ENCODE measurements around the gene DNAJC16.
"Not testable (repeated sequence)": the region's sequence is repeated elsewhere in the genome, so short reads cannot be mapped to it uniquely, and the experiment has no call there.

DNAJC16 gene

GRCh38 chr1:15583016-15583706, 56.5 kb downstream of the DNAJC16 start:
- no peak for DNase-seq (ENCODE audit: low spot score)

GRCh38 chr1:15584489-15585363, 58.1 kb downstream of the DNAJC16 start, which contains the start of gene AGMAT:
TSS of gene AGMAT (minus strand) at chr1:15585051. CDS start at chr1:15584967, 84 bp downstream.
- DNase-seq (ENCODE audit: low spot score), result peak; percentile 93

GRCh38 chr1:15592285-15592684, 65.6 kb downstream of the DNAJC16 start:
- DNase-seq (ENCODE audit: low spot score), result no peak

- no peak for DNase-seq (ENCODE audit: low spot score)
Observed at GRCh38 chr1:15595809-15596617, 69.4 kb downstream of the DNAJC16 start.

- DNase-seq (ENCODE audit: low spot score), result no peak
Observed at GRCh38 chr1:15598436-15598835, 71.8 kb downstream of the DNAJC16 start.

GRCh38 chr1:15603050-15603965, 76.7 kb downstream of the DNAJC16 start:
- peak; percentile 99 for DNase-seq (ENCODE audit: low spot score)

GRCh38 chr1:15603966-15604282, 77.3 kb downstream of the DNAJC16 start:
- not testable (repeated sequence) for DNase-seq (ENCODE audit: low spot score)

- not testable (repeated sequence) for DNase-seq (ENCODE audit: low spot score)
Observed at GRCh38 chr1:15604400-15604799, 77.8 kb downstream of the DNAJC16 start.

- DNase-seq (ENCODE audit: low spot score), result no peak
Observed at GRCh38 chr1:15605398-15606383, 79.0 kb downstream of the DNAJC16 start.

- DNase-seq (ENCODE audit: low spot score), result no peak
Observed at GRCh38 chr1:15609631-15610030, 83.0 kb downstream of the DNAJC16 start.

GRCh38 chr1:15610167-15610566, 83.5 kb downstream of the DNAJC16 start:
- DNase-seq (ENCODE audit: low spot score), result no peak

GRCh38 chr1:15616373-15617172, 89.9 kb downstream of the DNAJC16 start:
- peak; percentile 22 for DNase-seq (ENCODE audit: low spot score)

GRCh38 chr1:15617173-15618076, 90.8 kb downstream of the DNAJC16 start, which contains the start of gene DDI2:
TSS of gene DDI2 (plus strand) at chr1:15617458. CDS start at chr1:15617671, 213 bp downstream.
- peak; percentile 95 for DNase-seq (ENCODE audit: low spot score)

GRCh38 chr1:15618077-15618654, 91.5 kb downstream of the DNAJC16 start:
- no peak for DNase-seq (ENCODE audit: low spot score)

- DNase-seq (ENCODE audit: low spot score), result no peak
Observed at GRCh38 chr1:15618655-15619525, 92.2 kb downstream of the DNAJC16 start.

- no peak for DNase-seq (ENCODE audit: low spot score)
Observed at GRCh38 chr1:15620155-15620545, 93.5 kb downstream of the DNAJC16 start.
